GM10266 (cell line): ENCODE results near the gene MIEF1.

Experiments
- DNase-seq: peaks from one replicate; pipeline ENCODE4 v3.0.0; 2012; ENCODE audit errors: extremely low spot score
- TF ChIP-seq, protein P1 (sequence below): IDR thresholded peaks from 2 replicates; pipeline ENCODE4 v1.5.1; 2012; ENCODE audit warnings: mild to moderate bottlenecking, low read depth; ENCODE audit not compliant: control insufficient read depth, insufficient read depth; ENCODE audit errors: missing control alignments

MIEF1 gene

DNA sequence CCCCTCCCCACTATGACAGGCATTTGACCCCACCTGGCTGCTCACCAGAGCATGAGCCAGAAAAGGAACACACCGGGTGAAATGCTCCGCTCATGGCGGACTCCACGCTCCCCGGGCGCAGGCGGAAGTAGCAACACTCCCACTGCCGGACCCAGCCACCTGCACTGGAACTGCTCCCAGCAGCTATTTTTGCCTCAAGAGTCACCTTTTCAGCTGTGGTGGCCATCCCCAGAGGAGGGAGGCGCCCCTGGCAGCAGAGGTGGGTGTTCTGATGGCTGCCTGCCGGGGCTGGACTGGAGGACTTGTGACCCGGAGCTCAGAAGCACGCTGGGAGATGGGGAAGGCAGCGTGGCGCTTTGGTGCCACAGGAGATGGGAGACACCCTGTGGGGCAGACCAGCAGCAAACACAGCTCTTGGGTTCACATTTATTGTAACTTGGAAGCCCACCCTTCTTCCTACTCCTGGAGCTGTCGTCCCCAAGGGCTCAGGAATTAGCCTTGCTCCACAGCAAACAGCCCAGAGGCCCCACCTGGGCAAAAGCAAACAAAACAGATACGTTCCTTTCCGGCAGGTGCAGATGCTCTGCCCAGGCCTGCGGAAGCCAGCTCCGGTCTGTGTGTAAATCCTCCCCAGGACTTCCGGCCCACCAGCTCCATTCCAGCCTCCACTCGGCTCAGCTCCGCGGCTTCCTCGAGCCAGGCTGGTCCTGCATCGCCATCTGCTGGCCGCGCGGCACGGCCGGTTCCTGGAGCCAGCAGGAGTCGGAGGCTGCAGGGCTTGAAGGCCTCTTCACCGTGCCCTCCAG lies 26.8 kb downstream of the MIEF1 start:
- peak; percentile 84 for DNase-seq
- TF ChIP-seq, protein P1, sequence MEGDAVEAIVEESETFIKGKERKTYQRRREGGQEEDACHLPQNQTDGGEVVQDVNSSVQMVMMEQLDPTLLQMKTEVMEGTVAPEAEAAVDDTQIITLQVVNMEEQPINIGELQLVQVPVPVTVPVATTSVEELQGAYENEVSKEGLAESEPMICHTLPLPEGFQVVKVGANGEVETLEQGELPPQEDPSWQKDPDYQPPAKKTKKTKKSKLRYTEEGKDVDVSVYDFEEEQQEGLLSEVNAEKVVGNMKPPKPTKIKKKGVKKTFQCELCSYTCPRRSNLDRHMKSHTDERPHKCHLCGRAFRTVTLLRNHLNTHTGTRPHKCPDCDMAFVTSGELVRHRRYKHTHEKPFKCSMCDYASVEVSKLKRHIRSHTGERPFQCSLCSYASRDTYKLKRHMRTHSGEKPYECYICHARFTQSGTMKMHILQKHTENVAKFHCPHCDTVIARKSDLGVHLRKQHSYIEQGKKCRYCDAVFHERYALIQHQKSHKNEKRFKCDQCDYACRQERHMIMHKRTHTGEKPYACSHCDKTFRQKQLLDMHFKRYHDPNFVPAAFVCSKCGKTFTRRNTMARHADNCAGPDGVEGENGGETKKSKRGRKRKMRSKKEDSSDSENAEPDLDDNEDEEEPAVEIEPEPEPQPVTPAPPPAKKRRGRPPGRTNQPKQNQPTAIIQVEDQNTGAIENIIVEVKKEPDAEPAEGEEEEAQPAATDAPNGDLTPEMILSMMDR = peak; percentile 99

DNA sequence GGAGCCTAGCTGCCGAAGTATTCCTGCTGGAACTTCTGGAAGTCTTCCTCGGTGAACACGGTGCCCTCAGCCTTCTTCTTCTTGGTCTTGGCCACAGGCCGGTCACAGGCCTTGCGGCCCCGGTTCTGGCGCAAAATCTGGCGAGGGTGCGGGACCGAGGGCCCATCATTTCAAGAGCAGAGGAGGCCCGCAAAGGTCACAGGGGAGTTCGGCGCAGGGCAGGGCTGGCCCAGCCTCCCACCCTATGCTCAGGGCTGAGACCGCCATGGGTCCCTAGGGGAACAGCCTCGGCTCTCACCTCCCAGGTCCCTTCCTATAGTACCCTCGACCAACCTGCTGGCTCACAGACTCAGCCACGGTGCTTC lies 27.4 kb downstream of the MIEF1 start:
- TF ChIP-seq, protein P1 = no peak
- DNase-seq = no peak

DNA sequence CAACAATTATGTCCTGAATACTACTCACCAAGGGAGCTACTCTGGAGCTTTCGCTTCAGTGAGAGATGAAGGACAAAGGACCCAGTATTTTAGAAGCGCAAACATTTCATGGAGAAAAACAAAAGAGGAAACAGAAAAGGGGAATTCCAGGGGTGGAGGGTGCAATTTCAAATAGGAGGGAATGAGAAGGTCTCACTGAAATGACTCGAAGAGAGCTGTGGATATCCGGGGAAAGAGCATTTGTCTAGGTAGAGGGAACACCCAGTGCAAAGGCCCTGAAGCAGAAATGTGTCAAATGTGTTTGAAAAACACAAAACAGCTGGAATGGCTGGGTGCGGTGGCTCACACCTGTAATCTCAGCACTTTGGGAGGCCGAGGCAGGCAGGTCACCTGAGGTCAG lies 28.0 kb downstream of the MIEF1 start:
- no peak for DNase-seq
- TF ChIP-seq, protein P1 = no peak

DNA sequence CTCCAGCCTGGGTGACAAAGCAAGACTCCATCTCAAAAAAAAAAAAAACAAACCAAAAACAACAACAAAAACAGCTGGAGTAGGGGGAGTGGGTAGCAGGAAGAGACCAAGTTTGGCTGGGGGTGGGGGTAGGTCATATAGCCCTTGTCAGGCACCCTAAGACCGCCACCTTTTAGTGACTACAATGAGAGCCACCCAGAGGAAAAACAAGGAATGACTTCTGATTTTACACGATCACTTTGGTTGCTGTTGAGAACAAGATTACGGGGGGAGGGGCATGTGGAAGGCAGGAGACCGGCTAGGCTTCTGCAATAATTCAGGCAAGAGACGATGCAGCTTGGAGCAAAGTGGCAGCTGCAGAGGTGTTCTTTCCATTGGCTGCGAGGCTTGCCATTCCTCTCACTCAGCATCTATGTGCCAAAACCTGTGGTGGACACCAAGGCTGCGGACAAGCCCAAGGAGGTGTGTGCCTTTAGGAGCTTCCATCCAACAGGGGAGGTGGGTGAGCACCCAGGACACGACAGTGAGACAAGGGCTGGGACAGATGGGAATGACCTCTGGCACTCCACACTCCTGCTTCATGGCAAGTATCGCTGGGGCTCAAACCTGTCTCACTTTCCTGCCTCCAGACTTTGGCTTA lies 28.7 kb downstream of the MIEF1 start:
- no peak for DNase-seq
- TF ChIP-seq, protein P1 = no peak

DNA sequence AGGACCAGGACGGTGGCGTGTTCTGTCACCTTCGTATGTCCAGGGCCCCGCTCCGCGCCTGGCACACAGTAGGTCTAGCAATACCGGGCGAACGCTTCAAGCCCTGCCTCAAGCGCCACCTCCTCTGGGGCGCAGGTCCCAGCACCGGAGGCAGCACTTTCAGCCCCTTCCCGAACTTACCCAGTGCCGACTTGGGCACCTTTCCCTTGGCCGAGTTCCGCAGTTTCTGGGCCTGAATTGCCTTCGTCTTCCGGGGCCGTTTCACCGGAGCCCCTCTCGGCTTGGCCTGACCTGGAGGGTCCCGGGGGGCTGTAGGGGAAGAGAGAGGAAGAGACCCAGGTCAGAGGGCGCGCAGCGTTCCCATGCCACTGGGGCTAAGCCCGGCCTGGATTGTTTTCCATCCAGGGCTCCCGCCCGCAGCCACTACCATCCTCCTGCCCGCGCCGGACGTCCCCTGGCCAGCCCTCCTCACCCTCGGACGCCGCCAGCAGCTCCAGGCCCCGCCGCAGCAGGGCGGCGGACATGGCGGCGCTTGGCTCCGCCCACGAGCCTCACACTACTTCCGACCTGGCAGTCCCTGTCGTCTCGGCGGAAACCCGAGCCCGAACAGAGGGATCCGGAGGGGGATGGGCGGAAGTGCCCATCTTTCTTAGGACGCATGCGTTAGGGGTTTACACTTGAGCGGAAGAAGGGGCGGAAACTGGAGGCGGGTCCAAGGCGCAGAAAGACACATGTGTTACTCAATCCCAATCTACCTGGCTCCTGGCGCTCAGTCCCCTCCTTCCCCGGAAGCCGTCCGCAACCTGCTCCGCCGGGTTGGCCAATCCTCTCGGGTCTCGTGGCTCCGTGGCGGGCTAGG lies 30.4 kb downstream of the MIEF1 start, which contains the start of gene RPS19BP1:
TSS of gene RPS19BP1 (minus strand) at position 534 of the 859 bp plus-strand sequence. CDS start at position 524, 10 bp downstream.
- TF ChIP-seq, protein P1 = no peak
- peak; percentile 97 for DNase-seq

DNA sequence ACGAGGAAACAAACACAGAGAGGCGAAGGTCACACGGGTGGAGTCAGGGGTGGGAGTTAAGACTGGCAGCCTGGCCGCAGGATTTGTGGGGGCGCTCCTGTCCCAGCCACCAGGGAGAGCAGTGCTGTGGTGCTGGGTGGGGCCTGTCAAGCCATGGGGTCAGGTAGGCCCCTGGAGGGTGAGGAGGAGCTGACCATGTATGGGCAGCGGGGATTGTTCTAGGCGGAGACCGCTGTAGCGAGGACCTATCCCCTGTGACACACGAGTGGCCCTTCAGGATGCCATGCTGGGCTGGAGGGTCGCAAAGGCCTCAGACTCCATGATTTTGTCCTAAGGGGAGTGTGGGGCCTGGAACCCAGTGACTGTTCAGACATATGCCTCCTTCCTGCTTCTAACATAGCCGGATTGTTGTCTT lies 32.0 kb downstream of the MIEF1 start:
- no peak for DNase-seq
- TF ChIP-seq, protein P1 = no peak
